HG02884 (cell line): ENCODE data around the gene NFIB.

Experiments used
- ATAC-seq: cut with Tn5 transposase; IDR thresholded peaks from one replicate; pipeline ENCODE4 v1.9.1; 2021; ENCODE audit warnings: mild to moderate bottlenecking, moderate library complexity; ENCODE audit not compliant: unreplicated experiment

Gene NFIB

GRCh38 chr9:14218253-14218652 lies 95.7 kb downstream of the NFIB start:
- no peak for ATAC-seq

- ATAC-seq: no peak
These were observed 97.2 kb downstream of the NFIB start for GRCh38 chr9:14216612-14217194.

GRCh38 chr9:14215614-14216013 lies 98.3 kb downstream of the NFIB start:
- no peak for ATAC-seq

- no peak for ATAC-seq
These were observed 99.2 kb downstream of the NFIB start for GRCh38 chr9:14214693-14215092.

GRCh38 chr9:14214065-14214684 lies 99.8 kb downstream of the NFIB start:
- no peak for ATAC-seq

- ATAC-seq: no peak
These were observed 100.4 kb downstream of the NFIB start for GRCh38 chr9:14213504-14213903.

- no peak for ATAC-seq
These were observed 101.1 kb downstream of the NFIB start for GRCh38 chr9:14212697-14213420.

- no peak for ATAC-seq
These were observed 101.9 kb downstream of the NFIB start for GRCh38 chr9:14212077-14212476.

GRCh38 chr9:14211564-14211963 lies 102.4 kb downstream of the NFIB start:
- ATAC-seq: no peak

- ATAC-seq: no peak
These were observed 103.5 kb downstream of the NFIB start for GRCh38 chr9:14210428-14210827.

GRCh38 chr9:14209399-14210345 lies 104.3 kb downstream of the NFIB start:
- no peak for ATAC-seq

GRCh38 chr9:14207352-14207995 lies 106.5 kb downstream of the NFIB start:
- ATAC-seq: no peak

GRCh38 chr9:14205463-14205862 lies 108.5 kb downstream of the NFIB start:
- ATAC-seq: no peak

GRCh38 chr9:14203356-14204056 lies 110.4 kb downstream of the NFIB start:
- no peak for ATAC-seq

- ATAC-seq: no peak
These were observed 115.0 kb downstream of the NFIB start for GRCh38 chr9:14198841-14199455.

- no peak for ATAC-seq
These were observed 115.7 kb downstream of the NFIB start for GRCh38 chr9:14198047-14198840.

- ATAC-seq: no peak
These were observed 116.5 kb downstream of the NFIB start for GRCh38 chr9:14197325-14197858.

GRCh38 chr9:14193328-14193990 lies 120.5 kb downstream of the NFIB start:
- no peak for ATAC-seq
